Measurements from ENCODE around the gene LSM2. TPM values are rescaled to one million over a fixed set of nuclear protein-coding genes. Genes with fewer than 3 reads are reported as not detected.
"Not testable (repeated sequence)": the region's sequence is repeated elsewhere in the genome, so short reads cannot be mapped to it uniquely, and the experiment has no call there.

Gene LSM2
- total RNA-seq, 2 donors from 2014 or later, result 106 to 119 TPM

DNA sequence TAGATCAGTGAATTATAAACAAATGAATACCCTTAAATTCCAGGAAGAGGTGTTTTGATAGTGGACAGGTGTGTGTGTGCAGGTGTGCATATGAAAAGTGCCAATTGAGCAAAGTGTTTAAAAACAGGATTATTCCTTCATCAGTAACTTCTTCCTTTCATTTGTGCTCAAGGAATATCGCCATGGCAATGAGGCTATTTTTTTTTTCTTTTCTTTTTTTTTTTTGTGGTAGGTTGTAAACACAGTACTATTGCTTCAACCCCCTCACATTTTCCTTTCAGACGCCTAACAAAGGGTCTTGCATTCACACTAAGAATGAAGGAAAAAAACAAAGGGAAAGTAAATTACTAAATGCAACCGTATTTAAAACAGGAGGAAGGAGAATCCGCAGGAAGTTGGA is 18.8 kb upstream of the LSM2 start:
- Mint-ChIP-seq H3K4me1 (peaks cover 37% of the 10 kb centered on the region), H3K36me3 (ENCODE audit: low read depth) (no peaks in the 10 kb centered on the region), H3K4me3 (peak overlapping the region; percentile 80), H3K27ac (peak overlapping the region; percentile 97), H3K27me3 (ENCODE audit: insufficient read depth) (no peaks in the 10 kb centered on the region), H3K9me3 (no peaks in the 10 kb centered on the region)
- no peaks in the 10 kb centered on the region for H3K27me3 ChIP-seq (ENCODE audit: control insufficient read depth, insufficient read depth, low read length, poor library complexity, severe bottlenecking)
- H3K4me1 ChIP-seq (ENCODE audit: control insufficient read depth, insufficient read depth, low read length), result no peaks in the 10 kb centered on the region
- H3K27ac ChIP-seq (ENCODE audit: low read depth, low read length), result no peak overlapping the region
- H3K4me3 ChIP-seq (ENCODE audit: low read length), result no peak overlapping the region
- DNase-seq, result no peak
- no peaks in the 10 kb centered on the region for H3K9me3 ChIP-seq (ENCODE audit: control insufficient read depth, low read length)
- peak overlapping the region; percentile 3 for H3K9ac ChIP-seq (ENCODE audit: extremely low read depth, low read length, poor library complexity, severe bottlenecking)
- TF ChIP-seq, protein P1, sequence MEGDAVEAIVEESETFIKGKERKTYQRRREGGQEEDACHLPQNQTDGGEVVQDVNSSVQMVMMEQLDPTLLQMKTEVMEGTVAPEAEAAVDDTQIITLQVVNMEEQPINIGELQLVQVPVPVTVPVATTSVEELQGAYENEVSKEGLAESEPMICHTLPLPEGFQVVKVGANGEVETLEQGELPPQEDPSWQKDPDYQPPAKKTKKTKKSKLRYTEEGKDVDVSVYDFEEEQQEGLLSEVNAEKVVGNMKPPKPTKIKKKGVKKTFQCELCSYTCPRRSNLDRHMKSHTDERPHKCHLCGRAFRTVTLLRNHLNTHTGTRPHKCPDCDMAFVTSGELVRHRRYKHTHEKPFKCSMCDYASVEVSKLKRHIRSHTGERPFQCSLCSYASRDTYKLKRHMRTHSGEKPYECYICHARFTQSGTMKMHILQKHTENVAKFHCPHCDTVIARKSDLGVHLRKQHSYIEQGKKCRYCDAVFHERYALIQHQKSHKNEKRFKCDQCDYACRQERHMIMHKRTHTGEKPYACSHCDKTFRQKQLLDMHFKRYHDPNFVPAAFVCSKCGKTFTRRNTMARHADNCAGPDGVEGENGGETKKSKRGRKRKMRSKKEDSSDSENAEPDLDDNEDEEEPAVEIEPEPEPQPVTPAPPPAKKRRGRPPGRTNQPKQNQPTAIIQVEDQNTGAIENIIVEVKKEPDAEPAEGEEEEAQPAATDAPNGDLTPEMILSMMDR (conservative IDR thresholded peaks at IDR 0.05), result no peak
- no peaks in the 10 kb centered on the region for H3K36me3 ChIP-seq (ENCODE audit: control insufficient read depth, insufficient read depth, low read length)
- 82 to 85% methylated on average over 2 to 4 of the region's 4 CpGs for WGBS, 2 experiments (ENCODE audit: insufficient coverage in 1 of 2, insufficient read length in 1 of 2)

DNA sequence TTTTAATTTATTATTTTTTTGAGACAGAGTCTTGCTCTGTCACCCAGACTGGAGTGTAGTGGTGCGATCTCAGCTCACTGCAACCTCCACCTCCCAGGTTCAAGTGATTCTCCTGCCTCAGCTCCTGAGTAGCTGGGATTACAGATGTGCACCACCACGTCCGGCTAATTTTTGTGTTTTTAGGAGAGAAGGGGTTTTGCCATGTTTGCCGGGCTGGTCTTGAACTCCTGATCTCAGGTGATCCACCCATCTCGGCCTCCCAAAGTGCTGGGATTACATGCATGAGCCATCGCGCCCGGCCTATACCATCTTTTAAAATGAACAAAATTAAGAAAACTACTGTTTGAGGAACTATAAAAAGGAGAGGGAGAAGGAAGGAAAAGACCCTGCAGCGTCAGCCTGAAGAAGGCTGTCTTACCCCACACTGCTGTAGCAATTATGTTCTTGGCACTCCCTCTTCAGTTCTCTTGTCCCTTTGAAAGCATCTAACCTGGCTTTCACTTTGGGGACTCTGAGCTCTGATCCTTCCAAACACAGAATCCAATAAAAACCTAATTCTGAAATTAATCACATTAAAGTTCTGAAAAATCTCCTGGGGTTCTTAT is 16.9 kb upstream of the LSM2 start:
- not testable (repeated sequence) for H3K4me3 ChIP-seq (ENCODE audit: low read length); H3K4me1 ChIP-seq (ENCODE audit: control insufficient read depth, insufficient read depth, low read length); H3K27ac ChIP-seq (ENCODE audit: low read depth, low read length); H3K27me3 Mint-ChIP-seq (ENCODE audit: insufficient read depth); H3K9me3 Mint-ChIP-seq; H3K9ac ChIP-seq (ENCODE audit: extremely low read depth, low read length, poor library complexity, severe bottlenecking); H3K9me3 ChIP-seq (ENCODE audit: control insufficient read depth, low read length); H3K4me3 Mint-ChIP-seq; H3K27me3 ChIP-seq (ENCODE audit: control insufficient read depth, insufficient read depth, low read length, poor library complexity, severe bottlenecking); DNase-seq; H3K36me3 Mint-ChIP-seq (ENCODE audit: low read depth); H3K36me3 ChIP-seq (ENCODE audit: control insufficient read depth, insufficient read depth, low read length)
- H3K4me1 Mint-ChIP-seq, result peaks cover 41% of the 10 kb centered on the region
- peak overlapping the region; percentile 70 for H3K27ac Mint-ChIP-seq
- WGBS, 2 experiments (ENCODE audit: insufficient coverage in 1 of 2, insufficient read length in 1 of 2), result 93 to 95% methylated on average over 3 to 6 of the region's 9 CpGs

DNA sequence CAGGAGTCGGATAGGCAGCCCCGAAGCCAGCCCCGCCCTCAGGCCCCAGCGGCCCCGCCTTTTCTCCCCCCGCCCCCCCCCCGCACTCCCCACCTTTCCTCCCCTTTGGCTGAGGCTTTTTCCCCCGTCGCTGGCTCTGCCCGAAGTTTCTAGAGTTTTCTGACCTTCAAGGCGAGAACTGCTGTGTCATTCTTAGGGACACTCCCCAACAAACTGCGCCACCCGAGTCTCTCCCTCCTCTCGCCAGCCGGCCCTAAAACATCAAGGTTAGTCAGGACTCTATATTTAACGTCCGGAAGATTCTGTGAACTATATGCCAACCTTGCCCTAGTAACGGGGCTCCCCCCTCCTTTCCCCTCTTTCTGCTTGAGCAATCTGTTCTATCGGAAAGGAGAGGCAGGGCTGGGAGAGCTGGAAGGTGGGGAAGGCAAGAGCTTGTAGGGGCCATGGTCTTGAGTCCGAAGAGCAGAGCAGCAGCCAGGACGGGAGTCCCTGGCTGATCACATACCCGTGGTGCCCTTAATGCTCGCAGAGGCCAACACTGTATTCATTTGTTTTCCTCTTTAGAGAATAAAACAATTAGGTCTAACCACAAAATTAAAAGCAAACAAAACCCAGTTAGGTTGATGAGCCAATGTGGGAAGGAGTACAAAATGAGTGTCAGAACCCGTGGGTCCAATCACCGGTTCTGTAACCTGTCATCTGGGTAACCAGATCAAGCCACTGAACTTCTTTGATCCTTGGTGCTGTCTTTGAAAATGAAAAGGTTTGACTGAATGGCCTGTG is 15.5 kb upstream of the LSM2 start:
- H3K27ac Mint-ChIP-seq, result peak overlapping the region; percentile 99
- 5 to 15% methylated on average over 6 to 23 of the region's 25 CpGs for WGBS, 2 experiments (ENCODE audit: insufficient coverage in 1 of 2, insufficient read length in 1 of 2)
- H3K36me3 Mint-ChIP-seq (ENCODE audit: low read depth), result peaks cover 3% of the 10 kb centered on the region
- TF ChIP-seq, protein P1 (conservative IDR thresholded peaks at IDR 0.05), result no peak
- peak overlapping the region; percentile 82 for H3K27ac ChIP-seq (ENCODE audit: low read depth, low read length)
- peak overlapping the region; percentile 83 for H3K4me3 ChIP-seq (ENCODE audit: low read length)
- H3K4me1 Mint-ChIP-seq, result peaks cover 53% of the 10 kb centered on the region
- peaks cover 3% of the 10 kb centered on the region for H3K27me3 Mint-ChIP-seq (ENCODE audit: insufficient read depth)
- DNase-seq, result peak; percentile 88
- peak overlapping the region; percentile 79 for H3K4me3 Mint-ChIP-seq
- peak overlapping the region; percentile 64 for H3K9ac ChIP-seq (ENCODE audit: extremely low read depth, low read length, poor library complexity, severe bottlenecking)
- H3K27me3 ChIP-seq (ENCODE audit: control insufficient read depth, insufficient read depth, low read length, poor library complexity, severe bottlenecking), result no peaks in the 10 kb centered on the region
- H3K9me3 Mint-ChIP-seq, result peaks cover 11% of the 10 kb centered on the region
- H3K4me1 ChIP-seq (ENCODE audit: control insufficient read depth, insufficient read depth, low read length), result no peaks in the 10 kb centered on the region
- H3K9me3 ChIP-seq (ENCODE audit: control insufficient read depth, low read length), result no peaks in the 10 kb centered on the region
- H3K36me3 ChIP-seq (ENCODE audit: control insufficient read depth, insufficient read depth, low read length), result no peaks in the 10 kb centered on the region

Data from endodermal cell (in vitro differentiated cells).